Neural crest cell (in vitro differentiated cells): ENCODE measurements around the gene PNLIPRP3. TPM values are rescaled to one million over a fixed set of nuclear protein-coding genes. Genes with fewer than 3 reads are reported as not detected.

Source experiments
- DNase-seq: peaks from one replicate; pipeline ENCODE4 v3.0.0; 2021; ENCODE audit warnings: low read depth, mixed read lengths, low spot score
- H3K27ac Mint-ChIP-seq: one replicate; pipeline ENCODE4 v1.8.0; 2021; ENCODE audit warnings: mild to moderate bottlenecking, mixed read lengths; ENCODE audit not compliant: unreplicated experiment
- H3K27me3 Mint-ChIP-seq: 2 replicates; pipeline ENCODE4 v1.8.0; 2021; ENCODE audit warnings: low read depth, mild to moderate bottlenecking, mixed read lengths
- H3K36me3 Mint-ChIP-seq: 2 replicates; pipeline ENCODE4 v1.8.0; 2021; ENCODE audit warnings: low read depth, mild to moderate bottlenecking, mixed read lengths
- H3K4me1 Mint-ChIP-seq: 2 replicates; pipeline ENCODE4 v1.8.0; 2021; ENCODE audit warnings: mixed read lengths
- H3K4me3 Mint-ChIP-seq: one replicate; pipeline ENCODE4 v1.8.0; 2021; ENCODE audit warnings: mild to moderate bottlenecking, mixed read lengths
- H3K9me3 Mint-ChIP-seq: 2 replicates; pipeline ENCODE4 v1.8.0; 2021; ENCODE audit warnings: mixed read lengths
- total RNA-seq: library from RNA; stranded (reverse); gene quantifications from 2 replicates; pipeline ENCODE4 v1.2.1, GENCODE V29; 2021
- TF ChIP-seq, protein P1 (sequence below): fragments of 200-600 bp; sonication (generic); conservative IDR thresholded peaks from 2 replicates; pipeline ENCODE4 v1.5.0; 2021; ENCODE audit warnings: antibody characterized with exemption, mild to moderate bottlenecking

The PNLIPRP3 gene
- total RNA-seq, 1 donor from 2014 or later: not detected

DNA sequence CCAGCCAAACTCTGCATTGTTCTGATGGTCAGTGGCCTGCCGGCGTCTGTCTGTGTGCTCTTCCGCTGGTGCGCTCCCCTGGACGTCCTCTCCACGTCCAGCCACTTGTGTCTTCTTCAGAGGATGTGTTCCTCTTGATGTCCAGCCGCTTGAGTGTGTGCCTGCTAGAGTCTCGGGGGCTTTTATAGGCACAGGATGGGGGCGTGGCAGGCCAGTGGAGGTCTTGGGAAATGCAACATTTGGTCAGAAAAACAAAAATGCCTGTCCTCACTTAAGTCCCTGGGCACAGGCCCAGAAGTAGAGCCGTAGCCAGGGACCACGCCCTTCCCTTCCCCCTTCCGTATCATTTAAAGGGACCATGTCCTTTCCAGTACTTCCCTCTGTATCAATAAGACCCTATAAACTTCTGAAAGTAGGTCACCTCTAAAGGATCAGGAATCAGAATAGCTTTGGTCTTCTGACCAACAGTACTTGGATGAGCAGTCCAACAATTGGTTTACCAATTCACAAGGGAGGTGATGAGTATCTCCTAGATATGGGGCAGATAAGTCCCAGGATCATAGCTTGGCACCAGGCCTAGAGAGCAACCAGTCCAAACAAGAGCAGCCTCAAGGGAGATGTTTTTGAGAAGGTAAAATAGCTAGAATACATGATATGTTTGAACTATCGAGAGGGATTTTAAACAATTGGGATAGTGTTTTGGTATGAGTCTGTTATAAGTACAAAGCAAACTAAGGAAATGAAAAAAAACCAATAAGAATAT is 32.2 kb upstream of the PNLIPRP3 start:
- TF ChIP-seq, protein P1, sequence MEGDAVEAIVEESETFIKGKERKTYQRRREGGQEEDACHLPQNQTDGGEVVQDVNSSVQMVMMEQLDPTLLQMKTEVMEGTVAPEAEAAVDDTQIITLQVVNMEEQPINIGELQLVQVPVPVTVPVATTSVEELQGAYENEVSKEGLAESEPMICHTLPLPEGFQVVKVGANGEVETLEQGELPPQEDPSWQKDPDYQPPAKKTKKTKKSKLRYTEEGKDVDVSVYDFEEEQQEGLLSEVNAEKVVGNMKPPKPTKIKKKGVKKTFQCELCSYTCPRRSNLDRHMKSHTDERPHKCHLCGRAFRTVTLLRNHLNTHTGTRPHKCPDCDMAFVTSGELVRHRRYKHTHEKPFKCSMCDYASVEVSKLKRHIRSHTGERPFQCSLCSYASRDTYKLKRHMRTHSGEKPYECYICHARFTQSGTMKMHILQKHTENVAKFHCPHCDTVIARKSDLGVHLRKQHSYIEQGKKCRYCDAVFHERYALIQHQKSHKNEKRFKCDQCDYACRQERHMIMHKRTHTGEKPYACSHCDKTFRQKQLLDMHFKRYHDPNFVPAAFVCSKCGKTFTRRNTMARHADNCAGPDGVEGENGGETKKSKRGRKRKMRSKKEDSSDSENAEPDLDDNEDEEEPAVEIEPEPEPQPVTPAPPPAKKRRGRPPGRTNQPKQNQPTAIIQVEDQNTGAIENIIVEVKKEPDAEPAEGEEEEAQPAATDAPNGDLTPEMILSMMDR: no peak
- Mint-ChIP-seq H3K9me3 (peaks cover 12% of the 10 kb centered on the region), H3K36me3 (peaks cover 6% of the 10 kb centered on the region), H3K4me1 (no peaks in the 10 kb centered on the region), H3K27me3 (no peaks in the 10 kb centered on the region), H3K4me3 (no peak overlapping the region), H3K27ac (no peak overlapping the region)
- DNase-seq: no peak

DNA sequence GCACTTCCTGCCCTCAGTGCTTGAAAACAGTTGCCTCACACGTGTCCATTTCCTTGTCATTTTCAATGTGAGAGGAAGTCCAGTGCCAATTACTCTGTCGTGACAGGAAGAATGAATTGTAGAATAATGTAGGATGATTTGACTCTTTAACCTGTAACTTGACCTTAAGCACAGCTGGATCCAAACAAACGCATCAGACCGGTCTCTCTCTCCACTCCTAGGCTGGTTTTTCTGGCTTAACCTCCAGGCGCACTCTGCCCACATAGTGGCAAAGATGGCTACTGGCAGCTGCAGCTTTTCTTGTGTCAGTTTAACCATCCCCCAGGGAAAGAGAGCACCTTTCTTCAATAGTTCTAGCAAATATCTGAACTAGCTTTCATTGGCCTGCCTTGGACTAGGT is 29.4 kb upstream of the PNLIPRP3 start:
- TF ChIP-seq, protein P1: no peak
- Mint-ChIP-seq H3K4me3 (no peak overlapping the region), H3K4me1 (no peaks in the 10 kb centered on the region), H3K9me3 (peaks cover 12% of the 10 kb centered on the region), H3K27me3 (no peaks in the 10 kb centered on the region), H3K36me3 (peaks cover 6% of the 10 kb centered on the region), H3K27ac (no peak overlapping the region)
- DNase-seq: no peak

DNA sequence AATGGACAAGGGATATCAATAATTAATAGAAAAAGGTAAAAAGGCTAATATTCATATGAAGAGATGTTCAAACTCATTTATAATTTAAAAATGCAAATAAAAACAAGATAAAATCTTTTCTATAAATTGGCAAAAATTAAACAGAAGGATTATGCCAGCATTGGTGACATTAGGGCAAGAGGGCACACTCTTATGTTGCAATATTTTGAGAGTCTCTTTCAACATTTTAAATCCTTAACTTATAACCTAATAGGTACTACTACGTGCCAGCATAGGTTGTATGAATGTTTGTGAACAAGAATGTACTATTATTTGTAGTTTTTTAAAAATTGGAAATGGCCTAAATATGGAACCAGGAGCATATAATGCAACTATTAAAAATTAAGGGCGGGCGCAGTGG is 24.8 kb upstream of the PNLIPRP3 start:
- Mint-ChIP-seq H3K27me3 (no peaks in the 10 kb centered on the region), H3K36me3 (no peaks in the 10 kb centered on the region), H3K9me3 (peaks cover 6% of the 10 kb centered on the region), H3K27ac (no peak overlapping the region), H3K4me1 (no peaks in the 10 kb centered on the region), H3K4me3 (no peak overlapping the region)
- TF ChIP-seq, protein P1: no peak
- DNase-seq: no peak

DNA sequence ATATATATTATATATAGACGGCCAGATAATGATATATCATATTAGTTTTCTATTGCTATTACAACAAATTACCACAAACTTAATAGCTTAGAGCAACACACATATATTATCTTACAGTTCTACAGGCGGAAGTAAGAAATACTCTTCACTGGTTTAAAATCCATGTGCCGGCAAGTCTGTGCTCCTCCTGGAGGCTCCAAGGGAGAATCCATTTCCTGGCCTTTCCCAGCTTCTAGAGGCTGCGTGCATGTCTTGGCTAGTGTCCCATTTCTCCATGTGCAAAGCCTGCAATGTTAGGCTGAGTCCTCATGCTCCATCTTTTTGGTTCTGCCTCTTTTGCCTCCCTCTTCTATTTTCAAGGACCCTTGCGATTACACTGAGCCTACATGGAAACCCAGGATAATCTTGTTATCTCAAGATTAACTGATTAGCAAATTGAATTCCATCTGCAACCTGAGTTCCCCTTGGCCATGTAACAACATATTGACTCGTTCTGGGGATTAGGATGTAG is 23.9 kb upstream of the PNLIPRP3 start:
- Mint-ChIP-seq H3K27ac (no peak overlapping the region), H3K4me3 (no peak overlapping the region), H3K27me3 (no peaks in the 10 kb centered on the region), H3K4me1 (peaks cover 4% of the 10 kb centered on the region), H3K9me3 (peaks cover 6% of the 10 kb centered on the region), H3K36me3 (no peaks in the 10 kb centered on the region)
- TF ChIP-seq, protein P1: no peak
- no peak for DNase-seq

DNA sequence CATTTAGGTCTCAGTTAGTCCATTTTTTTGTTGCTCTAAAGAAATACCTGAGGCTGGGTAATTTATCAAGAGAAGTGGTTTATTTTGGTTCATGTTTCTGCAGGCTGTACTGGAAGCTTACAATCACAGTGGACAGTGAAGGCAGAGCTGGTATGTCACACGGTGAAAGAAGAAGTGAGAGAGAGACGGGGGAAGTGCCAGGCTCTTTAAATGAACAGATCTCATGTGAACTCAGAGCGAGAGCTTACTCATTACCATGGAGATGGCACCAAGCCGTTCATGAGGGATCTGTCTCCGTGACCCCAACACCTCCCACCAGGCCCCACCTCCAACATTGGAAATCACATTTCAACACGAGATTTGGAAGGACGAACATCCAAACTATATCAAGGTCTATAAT is 18.9 kb upstream of the PNLIPRP3 start:
- Mint-ChIP-seq H3K27me3 (no peaks in the 10 kb centered on the region), H3K27ac (no peak overlapping the region), H3K4me3 (no peak overlapping the region), H3K4me1 (peaks cover 9% of the 10 kb centered on the region), H3K36me3 (no peaks in the 10 kb centered on the region), H3K9me3 (peaks cover 8% of the 10 kb centered on the region)
- no peak for DNase-seq
- TF ChIP-seq, protein P1: no peak
